Adipocyte (in vitro differentiated cells): Measurements from ENCODE around the gene DBI.

Experiments
- DNase-seq: peaks from one replicate; pipeline ENCODE4 v3.0.0-alpha.2; 2015; ENCODE audit warnings: low read depth
- H3K27me3 ChIP-seq: replicated peaks from 2 replicates; pipeline ENCODE4 v1.7.0; 2013; ENCODE audit warnings: mild to moderate bottlenecking, low read length, moderate library complexity; ENCODE audit not compliant: control insufficient read depth, insufficient read depth
- H3K36me3 ChIP-seq: 2 replicates; pipeline ENCODE4 v1.7.0; 2013; ENCODE audit warnings: low read length, mild to moderate bottlenecking, moderate library complexity; ENCODE audit not compliant: control insufficient read depth, insufficient read depth, severe bottlenecking
- H3K4me1 ChIP-seq: 2 replicates; pipeline ENCODE4 v1.7.0; 2013; ENCODE audit warnings: mild to moderate bottlenecking, low read length, moderate library complexity; ENCODE audit not compliant: control insufficient read depth, insufficient read depth
- H3K4me3 ChIP-seq: 2 replicates; pipeline ENCODE4 v1.7.0; 2013; ENCODE audit warnings: mild to moderate bottlenecking, low read length, moderate library complexity
- H3K9ac ChIP-seq: 2 replicates; pipeline ENCODE4 v1.7.0; 2013; ENCODE audit warnings: mild to moderate bottlenecking, low read length, moderate library complexity
- H3K9me3 ChIP-seq: 2 replicates; pipeline ENCODE4 v1.7.0; 2013; ENCODE audit warnings: mild to moderate bottlenecking, low read length, moderate library complexity; ENCODE audit not compliant: control insufficient read depth

The DBI gene

GRCh38 chr2:119338272-119338671, 28.5 kb upstream of the DBI start:
- no peaks in the 10 kb centered on the region for H3K9me3 ChIP-seq
- DNase-seq: no peak
- no peak overlapping the region for H3K4me3 ChIP-seq
- H3K4me1 ChIP-seq: peaks cover 5% of the 10 kb centered on the region
- H3K36me3 ChIP-seq: no peaks in the 10 kb centered on the region
- H3K27me3 ChIP-seq: no peaks in the 10 kb centered on the region
- no peak overlapping the region for H3K9ac ChIP-seq

GRCh38 chr2:119338826-119339561, 27.8 kb upstream of the DBI start:
- Histone ChIP-seq H3K9me3 (no peaks in the 10 kb centered on the region), H3K36me3 (no peaks in the 10 kb centered on the region), H3K4me1 (no peaks in the 10 kb centered on the region), H3K4me3 (no peak overlapping the region), H3K27me3 (no peaks in the 10 kb centered on the region), H3K9ac (no peak overlapping the region)
- no peak for DNase-seq

- Histone ChIP-seq H3K27me3 (no peaks in the 10 kb centered on the region), H3K4me1 (no peaks in the 10 kb centered on the region), H3K9me3 (no peaks in the 10 kb centered on the region), H3K36me3 (no peaks in the 10 kb centered on the region), H3K9ac (no peak overlapping the region), H3K4me3 (no peak overlapping the region)
- DNase-seq: no peak
These were observed 27.2 kb upstream of the DBI start for GRCh38 chr2:119339562-119339923.

- no peaks in the 10 kb centered on the region for H3K4me1 ChIP-seq
- no peak overlapping the region for H3K9ac ChIP-seq
- no peak for DNase-seq
- no peaks in the 10 kb centered on the region for H3K27me3 ChIP-seq
- H3K4me3 ChIP-seq: no peak overlapping the region
- H3K9me3 ChIP-seq: no peaks in the 10 kb centered on the region
- no peaks in the 10 kb centered on the region for H3K36me3 ChIP-seq
These were observed 25.1 kb upstream of the DBI start for GRCh38 chr2:119341684-119342083.

- H3K27me3 ChIP-seq: no peaks in the 10 kb centered on the region
- DNase-seq: no peak
- no peaks in the 10 kb centered on the region for H3K4me1 ChIP-seq
- H3K4me3 ChIP-seq: no peak overlapping the region
- no peaks in the 10 kb centered on the region for H3K36me3 ChIP-seq
- no peak overlapping the region for H3K9ac ChIP-seq
- H3K9me3 ChIP-seq: no peaks in the 10 kb centered on the region
These were observed 17.5 kb upstream of the DBI start for GRCh38 chr2:119349289-119349688.

- no peak for DNase-seq
- Histone ChIP-seq H3K4me1 (no peaks in the 10 kb centered on the region), H3K9ac (no peak overlapping the region), H3K27me3 (no peaks in the 10 kb centered on the region), H3K9me3 (no peaks in the 10 kb centered on the region), H3K4me3 (no peak overlapping the region), H3K36me3 (no peaks in the 10 kb centered on the region)
These were observed 16.3 kb upstream of the DBI start for GRCh38 chr2:119350311-119350998.

GRCh38 chr2:119352357-119352756, 14.4 kb upstream of the DBI start:
- Histone ChIP-seq H3K4me3 (no peak overlapping the region), H3K9me3 (no peaks in the 10 kb centered on the region), H3K36me3 (no peaks in the 10 kb centered on the region), H3K4me1 (no peaks in the 10 kb centered on the region), H3K9ac (no peak overlapping the region), H3K27me3 (no peaks in the 10 kb centered on the region)
- no peak for DNase-seq

GRCh38 chr2:119354860-119355259, 11.9 kb upstream of the DBI start:
- H3K36me3 ChIP-seq: no peaks in the 10 kb centered on the region
- no peaks in the 10 kb centered on the region for H3K9me3 ChIP-seq
- H3K9ac ChIP-seq: no peak overlapping the region
- H3K4me1 ChIP-seq: no peaks in the 10 kb centered on the region
- no peak overlapping the region for H3K4me3 ChIP-seq
- no peaks in the 10 kb centered on the region for H3K27me3 ChIP-seq
- no peak for DNase-seq

- Histone ChIP-seq H3K9ac (no peak overlapping the region), H3K36me3 (no peaks in the 10 kb centered on the region), H3K9me3 (no peaks in the 10 kb centered on the region), H3K4me3 (no peak overlapping the region), H3K4me1 (peaks cover 2% of the 10 kb centered on the region), H3K27me3 (no peaks in the 10 kb centered on the region)
- DNase-seq: no peak
These were observed 7.0 kb upstream of the DBI start for GRCh38 chr2:119359774-119360173.

- no peak for DNase-seq
- no peak overlapping the region for H3K9ac ChIP-seq
- no peaks in the 10 kb centered on the region for H3K27me3 ChIP-seq
- peaks cover 9% of the 10 kb centered on the region for H3K4me1 ChIP-seq
- no peaks in the 10 kb centered on the region for H3K9me3 ChIP-seq
- no peaks in the 10 kb centered on the region for H3K36me3 ChIP-seq
- H3K4me3 ChIP-seq: no peak overlapping the region
These were observed 6.3 kb upstream of the DBI start for GRCh38 chr2:119360423-119360966.

GRCh38 chr2:119364798-119365197, 2.0 kb upstream of the DBI start:
- Histone ChIP-seq H3K27me3 (no peaks in the 10 kb centered on the region), H3K9me3 (no peaks in the 10 kb centered on the region), H3K4me1 (peaks cover 33% of the 10 kb centered on the region), H3K4me3 (peak overlapping the region; percentile 93), H3K9ac (no peak overlapping the region), H3K36me3 (peaks cover 19% of the 10 kb centered on the region)
- DNase-seq: no peak
